ENCODE results near the gene IGFBP2. TPM values are rescaled to one million over a fixed set of nuclear protein-coding genes. Genes with fewer than 3 reads are reported as not detected.

IGFBP2 gene
- total RNA-seq, 2 donors from 2014 or later: 129 to 170 TPM

GRCh38 chr2:216635171-216635570 lies 2.0 kb downstream of the IGFBP2 start:
- Histone ChIP-seq H3K27me3 (no peaks in the 10 kb centered on the region), H3K36me3 (replicated peaks in 1 of 2; ENCODE audit: insufficient read depth in 1 of 2, low read depth in 2 of 2) (no peaks in the 10 kb centered on the region), H3K4me1 (peaks cover 49% of the 10 kb centered on the region), H3K4me3 (no peak overlapping the region), H3K27ac (peak overlapping the region; percentile 11 to 71 (median 59)), H3K9me3 (no peaks in the 10 kb centered on the region)
- DNase-seq: no peak
- TF ChIP-seq CTCF (IDR thresholded peaks at IDR 0.05) (no peak), POLR2A (IDR thresholded peaks at IDR 0.05) (no peak)
- intact Hi-C loops (cut with DNase I): no loop called here
- no peak for ATAC-seq
- 6 to 14% methylated on average over 7 of the region's 7 CpGs for WGBS, 2 donors

- no peaks in the 10 kb centered on the region for H3K9me3 ChIP-seq
- no peak overlapping the region for H3K4me3 ChIP-seq
- H3K36me3 ChIP-seq (replicated peaks in 1 of 2; ENCODE audit: insufficient read depth in 1 of 2, low read depth in 2 of 2): no peaks in the 10 kb centered on the region
- H3K27ac ChIP-seq: peak overlapping the region; percentile 49 to 71 (median 60)
- intact Hi-C loops (cut with DNase I): no loop called here
- TF ChIP-seq POLR2A (IDR thresholded peaks at IDR 0.05) (peak in 1 of 3 donors; percentile 11), CTCF (IDR thresholded peaks at IDR 0.05) (no peak)
- WGBS, 2 donors: 22 to 34% methylated on average over 18 of the region's 18 CpGs
- H3K27me3 ChIP-seq: no peaks in the 10 kb centered on the region
- peak in 2 of 4 donors; percentile 30 to 39 for DNase-seq
- no peak for ATAC-seq
- H3K4me1 ChIP-seq: peaks cover 49% of the 10 kb centered on the region
Observed at GRCh38 chr2:216635701-216636550, 2.7 kb downstream of the IGFBP2 start.

- H3K36me3 ChIP-seq (replicated peaks in 1 of 2; ENCODE audit: insufficient read depth in 1 of 2, low read depth in 2 of 2): no peaks in the 10 kb centered on the region
- peak overlapping the region; percentile 49 to 71 (median 64) for H3K27ac ChIP-seq
- intact Hi-C loops (cut with DNase I): no loop called here
- DNase-seq: peak; percentile 63 to 84 (median 74)
- no peaks in the 10 kb centered on the region for H3K9me3 ChIP-seq
- H3K4me1 ChIP-seq: peaks cover 49% of the 10 kb centered on the region
- no peak for TF ChIP-seq CTCF (IDR thresholded peaks at IDR 0.05)
- peak in 1 of 3 donors; percentile 36 for TF ChIP-seq POLR2A (IDR thresholded peaks at IDR 0.05)
- ATAC-seq: peak; percentile 39
- H3K4me3 ChIP-seq: no peak overlapping the region
- 17 to 23% methylated on average over 28 to 29 of the region's 29 CpGs for WGBS, 2 donors
- H3K27me3 ChIP-seq: no peaks in the 10 kb centered on the region
Observed at GRCh38 chr2:216636551-216637450, 3.6 kb downstream of the IGFBP2 start.

- Histone ChIP-seq H3K9me3 (no peaks in the 10 kb centered on the region), H3K4me1 (peaks cover 51% of the 10 kb centered on the region), H3K36me3 (replicated peaks in 1 of 2; ENCODE audit: insufficient read depth in 1 of 2, low read depth in 2 of 2) (no peaks in the 10 kb centered on the region), H3K27me3 (no peaks in the 10 kb centered on the region), H3K27ac (peak overlapping the region; percentile 49 to 71 (median 64)), H3K4me3 (no peak overlapping the region)
- WGBS, 2 donors: 40 to 46% methylated on average over 3 of the region's 3 CpGs
- no peak for DNase-seq
- intact Hi-C loops (cut with DNase I): no loop called here
- TF ChIP-seq CTCF (IDR thresholded peaks at IDR 0.05): no peak
- TF ChIP-seq POLR2A (IDR thresholded peaks at IDR 0.05): no peak
- ATAC-seq: no peak
Observed at GRCh38 chr2:216637472-216637871, 4.3 kb downstream of the IGFBP2 start.

All from body of pancreas (tissue), 4 donors.